ENCODE data around the gene GPC5.

The GPC5 gene

GRCh38 chr13:91710733-91711132 is 312.3 kb downstream of the GPC5 start:
- no peak for DNase-seq (ENCODE audit: low spot score)

- DNase-seq (ENCODE audit: low spot score): no peak
Measured at GRCh38 chr13:91714855-91715254, 316.4 kb downstream of the GPC5 start.

GRCh38 chr13:91716436-91717065 is 318.1 kb downstream of the GPC5 start:
- DNase-seq (ENCODE audit: low spot score): no peak

GRCh38 chr13:91719033-91719432 is 320.6 kb downstream of the GPC5 start:
- DNase-seq (ENCODE audit: low spot score): no peak

- no peak for DNase-seq (ENCODE audit: low spot score)
Measured at GRCh38 chr13:91721413-91721812, 323.0 kb downstream of the GPC5 start.

- no peak for DNase-seq (ENCODE audit: low spot score)
Measured at GRCh38 chr13:91722267-91722884, 324.0 kb downstream of the GPC5 start.

- DNase-seq (ENCODE audit: low spot score): no peak
Measured at GRCh38 chr13:91724591-91724990, 326.2 kb downstream of the GPC5 start.

- no peak for DNase-seq (ENCODE audit: low spot score)
Measured at GRCh38 chr13:91725646-91726045, 327.2 kb downstream of the GPC5 start.

- no peak for DNase-seq (ENCODE audit: low spot score)
Measured at GRCh38 chr13:91726671-91727070, 328.2 kb downstream of the GPC5 start.

GRCh38 chr13:91729859-91730258 is 331.4 kb downstream of the GPC5 start:
- no peak for DNase-seq (ENCODE audit: low spot score)

- no peak for DNase-seq (ENCODE audit: low spot score)
Measured at GRCh38 chr13:91739751-91740150, 341.3 kb downstream of the GPC5 start.

- DNase-seq (ENCODE audit: low spot score): no peak
Measured at GRCh38 chr13:91740756-91741155, 342.3 kb downstream of the GPC5 start.

GRCh38 chr13:91741925-91742324 is 343.5 kb downstream of the GPC5 start:
- no peak for DNase-seq (ENCODE audit: low spot score)

- DNase-seq (ENCODE audit: low spot score): no peak
Measured at GRCh38 chr13:91744284-91744683, 345.9 kb downstream of the GPC5 start.

GRCh38 chr13:91745967-91746366 is 347.5 kb downstream of the GPC5 start:
- DNase-seq (ENCODE audit: low spot score): no peak

GRCh38 chr13:91747186-91747585 is 348.8 kb downstream of the GPC5 start:
- DNase-seq (ENCODE audit: low spot score): peak; percentile 4

- no peak for DNase-seq (ENCODE audit: low spot score)
Measured at GRCh38 chr13:91748416-91749089, 350.1 kb downstream of the GPC5 start.

GRCh38 chr13:91758724-91759123 is 360.3 kb downstream of the GPC5 start:
- no peak for DNase-seq (ENCODE audit: low spot score)

- no peak for DNase-seq (ENCODE audit: low spot score)
Measured at GRCh38 chr13:91762957-91763356, 364.5 kb downstream of the GPC5 start.

- DNase-seq (ENCODE audit: low spot score): no peak
Measured at GRCh38 chr13:91764527-91764926, 366.1 kb downstream of the GPC5 start.

- no peak for DNase-seq (ENCODE audit: low spot score)
Measured at GRCh38 chr13:91767651-91768050, 369.2 kb downstream of the GPC5 start.

GRCh38 chr13:91768746-91769145 is 370.3 kb downstream of the GPC5 start:
- no peak for DNase-seq (ENCODE audit: low spot score)

GRCh38 chr13:91771229-91771628 is 372.8 kb downstream of the GPC5 start:
- DNase-seq (ENCODE audit: low spot score): no peak
